ENCODE data around the gene DNER.

Gene DNER

GRCh38 chr2:229646186-229646723 is 68.1 kb downstream of the DNER start:
- Histone ChIP-seq H3K9me3 (ENCODE audit: control insufficient read depth, insufficient read depth, low read length) (no peaks in the 10 kb centered on the region), H3K4me1 (ENCODE audit: control insufficient read depth, insufficient read depth, low read length) (no peaks in the 10 kb centered on the region)

GRCh38 chr2:229642371-229642770 is 72.0 kb downstream of the DNER start:
- H3K27ac ChIP-seq (ENCODE audit: low read depth, low read length) = no peak overlapping the region
- H3K4me3 ChIP-seq (ENCODE audit: low read depth, low read length) = no peak overlapping the region

More at GRCh38 chr2:229646186-229646723, 68.1 kb downstream of the DNER start:
- H3K27ac ChIP-seq (ENCODE audit: low read depth, low read length) = no peak overlapping the region
- H3K27me3 ChIP-seq (ENCODE audit: control insufficient read depth, insufficient read depth, low read length) = no peaks in the 10 kb centered on the region
- H3K36me3 ChIP-seq (ENCODE audit: control insufficient read depth, insufficient read depth, low read length) = no peaks in the 10 kb centered on the region
- H3K4me3 ChIP-seq (ENCODE audit: low read depth, low read length) = no peak overlapping the region
- no peak overlapping the region for H3K9ac ChIP-seq (ENCODE audit: low read depth, low read length)

GRCh38 chr2:229641676-229642075 is 72.7 kb downstream of the DNER start:
- H3K4me1 ChIP-seq (ENCODE audit: control insufficient read depth, insufficient read depth, low read length) = no peaks in the 10 kb centered on the region
- H3K27me3 ChIP-seq (ENCODE audit: control insufficient read depth, insufficient read depth, low read length) = no peaks in the 10 kb centered on the region
- H3K36me3 ChIP-seq (ENCODE audit: control insufficient read depth, insufficient read depth, low read length) = no peaks in the 10 kb centered on the region
- no peak overlapping the region for H3K9ac ChIP-seq (ENCODE audit: low read depth, low read length)
- H3K27ac ChIP-seq (ENCODE audit: low read depth, low read length) = no peak overlapping the region
- H3K9me3 ChIP-seq (ENCODE audit: control insufficient read depth, insufficient read depth, low read length) = no peaks in the 10 kb centered on the region
- no peak overlapping the region for H3K4me3 ChIP-seq (ENCODE audit: low read depth, low read length)

More at GRCh38 chr2:229642371-229642770, 72.0 kb downstream of the DNER start:
- no peaks in the 10 kb centered on the region for H3K27me3 ChIP-seq (ENCODE audit: control insufficient read depth, insufficient read depth, low read length)
- no peaks in the 10 kb centered on the region for H3K9me3 ChIP-seq (ENCODE audit: control insufficient read depth, insufficient read depth, low read length)
- no peak overlapping the region for H3K9ac ChIP-seq (ENCODE audit: low read depth, low read length)
- no peaks in the 10 kb centered on the region for H3K4me1 ChIP-seq (ENCODE audit: control insufficient read depth, insufficient read depth, low read length)
- H3K36me3 ChIP-seq (ENCODE audit: control insufficient read depth, insufficient read depth, low read length) = no peaks in the 10 kb centered on the region

GRCh38 chr2:229640636-229641035 is 73.7 kb downstream of the DNER start:
- no peaks in the 10 kb centered on the region for H3K9me3 ChIP-seq (ENCODE audit: control insufficient read depth, insufficient read depth, low read length)
- H3K27ac ChIP-seq (ENCODE audit: low read depth, low read length) = no peak overlapping the region

GRCh38 chr2:229636571-229636970 is 77.8 kb downstream of the DNER start:
- Histone ChIP-seq H3K4me1 (ENCODE audit: control insufficient read depth, insufficient read depth, low read length) (no peaks in the 10 kb centered on the region), H3K27me3 (ENCODE audit: control insufficient read depth, insufficient read depth, low read length) (no peaks in the 10 kb centered on the region), H3K9ac (ENCODE audit: low read depth, low read length) (no peak overlapping the region), H3K36me3 (ENCODE audit: control insufficient read depth, insufficient read depth, low read length) (no peaks in the 10 kb centered on the region), H3K27ac (ENCODE audit: low read depth, low read length) (no peak overlapping the region), H3K4me3 (ENCODE audit: low read depth, low read length) (no peak overlapping the region), H3K9me3 (ENCODE audit: control insufficient read depth, insufficient read depth, low read length) (no peaks in the 10 kb centered on the region)

More at GRCh38 chr2:229640636-229641035, 73.7 kb downstream of the DNER start:
- H3K4me1 ChIP-seq (ENCODE audit: control insufficient read depth, insufficient read depth, low read length) = no peaks in the 10 kb centered on the region
- H3K4me3 ChIP-seq (ENCODE audit: low read depth, low read length) = no peak overlapping the region
- no peaks in the 10 kb centered on the region for H3K27me3 ChIP-seq (ENCODE audit: control insufficient read depth, insufficient read depth, low read length)
- no peak overlapping the region for H3K9ac ChIP-seq (ENCODE audit: low read depth, low read length)
- no peaks in the 10 kb centered on the region for H3K36me3 ChIP-seq (ENCODE audit: control insufficient read depth, insufficient read depth, low read length)

GRCh38 chr2:229635371-229635680 is 79.0 kb downstream of the DNER start:
- H3K9me3 ChIP-seq (ENCODE audit: control insufficient read depth, insufficient read depth, low read length) = no peaks in the 10 kb centered on the region
- no peaks in the 10 kb centered on the region for H3K36me3 ChIP-seq (ENCODE audit: control insufficient read depth, insufficient read depth, low read length)
- H3K4me1 ChIP-seq (ENCODE audit: control insufficient read depth, insufficient read depth, low read length) = no peaks in the 10 kb centered on the region
- H3K27me3 ChIP-seq (ENCODE audit: control insufficient read depth, insufficient read depth, low read length) = no peaks in the 10 kb centered on the region
- no peak overlapping the region for H3K4me3 ChIP-seq (ENCODE audit: low read depth, low read length)
- H3K27ac ChIP-seq (ENCODE audit: low read depth, low read length) = no peak overlapping the region
- H3K9ac ChIP-seq (ENCODE audit: low read depth, low read length) = no peak overlapping the region

GRCh38 chr2:229634601-229635370 is 79.6 kb downstream of the DNER start:
- no peak overlapping the region for H3K27ac ChIP-seq (ENCODE audit: low read depth, low read length)
- no peak overlapping the region for H3K4me3 ChIP-seq (ENCODE audit: low read depth, low read length)
- H3K27me3 ChIP-seq (ENCODE audit: control insufficient read depth, insufficient read depth, low read length) = no peaks in the 10 kb centered on the region
- H3K9ac ChIP-seq (ENCODE audit: low read depth, low read length) = no peak overlapping the region
- H3K4me1 ChIP-seq (ENCODE audit: control insufficient read depth, insufficient read depth, low read length) = no peaks in the 10 kb centered on the region
- H3K36me3 ChIP-seq (ENCODE audit: control insufficient read depth, insufficient read depth, low read length) = no peaks in the 10 kb centered on the region
- no peaks in the 10 kb centered on the region for H3K9me3 ChIP-seq (ENCODE audit: control insufficient read depth, insufficient read depth, low read length)

GRCh38 chr2:229633556-229633955 is 80.8 kb downstream of the DNER start:
- no peak overlapping the region for H3K9ac ChIP-seq (ENCODE audit: low read depth, low read length)
- H3K4me1 ChIP-seq (ENCODE audit: control insufficient read depth, insufficient read depth, low read length) = no peaks in the 10 kb centered on the region
- H3K4me3 ChIP-seq (ENCODE audit: low read depth, low read length) = no peak overlapping the region
- H3K27ac ChIP-seq (ENCODE audit: low read depth, low read length) = no peak overlapping the region
- no peaks in the 10 kb centered on the region for H3K36me3 ChIP-seq (ENCODE audit: control insufficient read depth, insufficient read depth, low read length)
- no peaks in the 10 kb centered on the region for H3K27me3 ChIP-seq (ENCODE audit: control insufficient read depth, insufficient read depth, low read length)
- no peaks in the 10 kb centered on the region for H3K9me3 ChIP-seq (ENCODE audit: control insufficient read depth, insufficient read depth, low read length)

GRCh38 chr2:229629039-229629438 is 85.3 kb downstream of the DNER start:
- H3K4me1 ChIP-seq (ENCODE audit: control insufficient read depth, insufficient read depth, low read length) = no peaks in the 10 kb centered on the region
- H3K9ac ChIP-seq (ENCODE audit: low read depth, low read length) = no peak overlapping the region
- H3K9me3 ChIP-seq (ENCODE audit: control insufficient read depth, insufficient read depth, low read length) = no peaks in the 10 kb centered on the region
- H3K27me3 ChIP-seq (ENCODE audit: control insufficient read depth, insufficient read depth, low read length) = no peaks in the 10 kb centered on the region
- no peak overlapping the region for H3K27ac ChIP-seq (ENCODE audit: low read depth, low read length)
- no peak overlapping the region for H3K4me3 ChIP-seq (ENCODE audit: low read depth, low read length)
- no peaks in the 10 kb centered on the region for H3K36me3 ChIP-seq (ENCODE audit: control insufficient read depth, insufficient read depth, low read length)

- H3K4me1 ChIP-seq (ENCODE audit: control insufficient read depth, insufficient read depth, low read length) = no peaks in the 10 kb centered on the region
- no peaks in the 10 kb centered on the region for H3K27me3 ChIP-seq (ENCODE audit: control insufficient read depth, insufficient read depth, low read length)
- no peaks in the 10 kb centered on the region for H3K9me3 ChIP-seq (ENCODE audit: control insufficient read depth, insufficient read depth, low read length)
- no peak overlapping the region for H3K4me3 ChIP-seq (ENCODE audit: low read depth, low read length)
- no peak overlapping the region for H3K27ac ChIP-seq (ENCODE audit: low read depth, low read length)
- H3K9ac ChIP-seq (ENCODE audit: low read depth, low read length) = no peak overlapping the region
- no peaks in the 10 kb centered on the region for H3K36me3 ChIP-seq (ENCODE audit: control insufficient read depth, insufficient read depth, low read length)
These were observed 86.6 kb downstream of the DNER start for GRCh38 chr2:229627728-229628127.

- no peaks in the 10 kb centered on the region for H3K9me3 ChIP-seq (ENCODE audit: control insufficient read depth, insufficient read depth, low read length)
- H3K9ac ChIP-seq (ENCODE audit: low read depth, low read length) = no peak overlapping the region
- no peaks in the 10 kb centered on the region for H3K4me1 ChIP-seq (ENCODE audit: control insufficient read depth, insufficient read depth, low read length)
- H3K27ac ChIP-seq (ENCODE audit: low read depth, low read length) = no peak overlapping the region
- no peak overlapping the region for H3K4me3 ChIP-seq (ENCODE audit: low read depth, low read length)
- no peaks in the 10 kb centered on the region for H3K27me3 ChIP-seq (ENCODE audit: control insufficient read depth, insufficient read depth, low read length)
- H3K36me3 ChIP-seq (ENCODE audit: control insufficient read depth, insufficient read depth, low read length) = no peaks in the 10 kb centered on the region
These were observed 91.6 kb downstream of the DNER start for GRCh38 chr2:229622495-229623355.

Measured in HUES48 (cell line).